GM19452 (cell line): ENCODE measurements around the gene CORO6.
"Not testable (repeated sequence)": the region's sequence is repeated elsewhere in the genome, so short reads cannot be mapped to it uniquely, and the experiment has no call there.

ENCODE experiments used
- ATAC-seq: cut with Tn5 transposase; IDR thresholded peaks from one replicate; pipeline ENCODE4 v1.9.1; 2021; ENCODE audit not compliant: unreplicated experiment

The CORO6 gene

GRCh38 chr17:29622337-29623282 is at the start of gene CORO6:
Gene CORO6, minus strand, starts transcription at chr17:29622912. Its CDS starts 1,491 bp downstream, at chr17:29621421.
- ATAC-seq = peak; percentile 50

GRCh38 chr17:29671661-29672060 is 48.9 kb upstream of the CORO6 start:
- no peak for ATAC-seq

DNA sequence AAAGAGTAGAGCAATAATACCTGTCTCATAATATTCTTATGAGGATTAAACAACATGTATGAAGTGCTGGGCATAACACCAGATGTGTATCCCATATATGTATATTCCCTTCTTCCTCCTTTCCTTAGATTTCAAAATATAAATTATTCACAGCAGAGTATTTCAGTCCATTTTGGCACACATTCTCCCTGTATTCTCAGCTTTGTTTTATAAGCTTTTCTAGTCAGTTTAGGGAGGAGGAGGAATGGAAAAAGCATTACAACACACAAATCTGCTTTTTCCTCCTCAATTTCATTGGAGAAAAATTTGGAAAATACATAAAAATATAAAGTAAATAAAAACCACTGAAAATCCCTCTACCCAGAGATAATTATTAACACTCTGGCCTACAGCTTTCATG is 46.6 kb upstream of the CORO6 start:
- ATAC-seq = no peak

DNA sequence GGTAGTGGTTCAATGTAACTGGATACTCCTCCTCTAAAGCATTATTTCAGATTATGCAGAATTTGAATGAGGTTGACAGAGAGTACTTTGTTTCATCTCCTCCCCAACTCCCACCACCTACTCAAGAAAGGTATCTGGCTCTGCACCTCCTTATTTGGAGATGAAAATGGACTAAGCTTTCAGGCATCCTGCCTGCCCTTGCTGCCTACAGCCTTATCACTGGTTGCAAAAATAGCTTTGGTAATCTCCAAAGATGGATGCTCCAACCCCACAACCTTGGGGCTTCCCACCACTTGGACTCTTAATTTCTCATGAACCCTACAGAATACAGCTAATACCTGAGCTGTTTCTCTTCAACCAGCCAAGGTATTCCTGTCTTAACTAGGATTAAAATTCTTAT is 45.3 kb upstream of the CORO6 start:
- no peak for ATAC-seq

DNA sequence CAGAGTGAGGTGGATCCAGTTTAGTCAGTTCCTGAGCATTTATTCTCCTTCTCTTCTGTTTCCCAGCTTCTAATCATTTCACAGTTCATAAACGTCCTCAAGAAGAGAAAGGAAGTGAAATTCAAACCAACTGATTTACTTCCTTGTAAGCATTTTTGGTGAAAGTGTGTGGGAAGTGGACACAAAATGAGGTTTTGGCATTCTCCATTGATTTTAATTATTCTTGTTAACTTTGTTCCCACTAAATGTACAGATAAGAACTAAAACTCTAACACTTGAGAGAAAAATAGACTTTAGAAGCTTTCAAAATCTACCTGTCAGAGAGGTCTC is 42.7 kb upstream of the CORO6 start:
- ATAC-seq = no peak

GRCh38 chr17:29664743-29665480 is 42.2 kb upstream of the CORO6 start:
- no peak for ATAC-seq

DNA sequence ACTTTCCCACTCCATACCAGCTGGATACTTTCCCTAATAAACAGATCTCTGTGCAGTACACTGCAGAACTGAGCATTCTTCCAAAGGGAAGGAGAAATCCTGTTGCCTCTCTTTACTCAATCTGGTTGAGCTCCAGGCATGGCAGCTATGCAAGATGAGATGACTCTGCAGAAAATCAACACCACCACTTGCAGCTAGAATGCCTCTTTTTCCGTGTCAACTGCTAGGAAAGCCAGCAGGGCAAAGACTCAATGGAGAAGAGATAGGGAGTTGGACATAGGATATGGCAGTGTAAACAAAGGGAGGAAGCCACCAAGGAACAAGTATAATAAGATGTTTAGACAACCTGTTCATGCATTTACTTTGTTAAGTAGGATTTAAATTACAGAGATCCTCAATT is 40.4 kb upstream of the CORO6 start:
- ATAC-seq = no peak

DNA sequence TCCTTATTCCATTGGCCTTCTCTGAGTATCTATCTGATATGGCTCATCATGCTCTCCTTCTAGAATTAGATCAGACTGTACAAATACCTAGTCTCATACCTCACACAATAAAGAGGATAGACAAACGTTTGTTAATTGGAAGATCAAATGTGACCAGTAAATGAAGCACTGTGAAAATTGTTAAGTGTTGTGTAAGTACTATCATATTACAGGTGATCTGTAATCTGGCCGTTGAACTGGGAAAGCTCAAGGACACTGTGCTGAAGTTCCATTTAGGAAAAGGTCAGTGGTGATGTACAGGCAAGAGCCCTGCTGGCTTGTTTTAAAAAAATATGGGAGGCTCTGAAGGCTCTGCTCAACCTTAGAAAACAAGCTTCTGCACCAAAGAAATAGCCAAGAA is 38.5 kb upstream of the CORO6 start:
- no peak for ATAC-seq

DNA sequence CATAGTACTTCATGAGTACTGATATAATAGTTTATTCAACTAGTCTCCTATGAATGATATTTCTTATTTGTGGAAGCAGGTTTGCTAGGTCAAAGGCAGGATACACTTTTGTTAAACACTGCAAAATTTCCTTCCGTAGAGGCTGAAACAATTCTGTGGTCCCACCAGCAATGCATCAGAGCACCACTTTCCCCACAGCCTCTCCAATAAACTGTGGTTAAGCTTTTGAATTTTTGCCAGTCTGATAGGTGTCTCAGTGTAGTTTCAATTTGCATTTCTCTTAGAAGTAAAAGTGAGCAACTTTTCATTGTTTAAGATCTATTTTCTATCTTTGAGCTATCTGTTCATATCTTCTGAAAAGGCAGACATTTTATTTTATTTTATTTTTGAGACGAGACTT is 36.4 kb upstream of the CORO6 start:
- ATAC-seq = no peak

DNA sequence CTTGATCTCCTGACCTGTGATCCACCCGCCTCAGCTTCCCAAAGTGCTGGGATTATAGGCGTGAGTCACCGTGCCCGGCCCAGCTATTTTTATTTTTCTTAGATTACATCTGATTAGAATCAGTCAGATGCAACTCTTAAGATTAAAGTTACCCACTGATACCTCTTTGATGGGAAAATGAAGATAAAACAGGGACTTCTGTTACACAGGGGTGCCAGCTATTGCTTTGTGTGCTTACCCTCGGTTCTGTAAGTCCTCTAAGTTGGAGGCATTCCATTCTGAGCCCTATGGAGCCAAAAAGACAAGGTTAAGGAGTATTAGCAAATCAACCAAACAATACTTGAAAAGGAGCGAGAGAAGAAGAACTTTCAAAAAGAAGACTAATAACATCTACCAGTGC is 32.6 kb upstream of the CORO6 start:
- ATAC-seq = no peak

DNA sequence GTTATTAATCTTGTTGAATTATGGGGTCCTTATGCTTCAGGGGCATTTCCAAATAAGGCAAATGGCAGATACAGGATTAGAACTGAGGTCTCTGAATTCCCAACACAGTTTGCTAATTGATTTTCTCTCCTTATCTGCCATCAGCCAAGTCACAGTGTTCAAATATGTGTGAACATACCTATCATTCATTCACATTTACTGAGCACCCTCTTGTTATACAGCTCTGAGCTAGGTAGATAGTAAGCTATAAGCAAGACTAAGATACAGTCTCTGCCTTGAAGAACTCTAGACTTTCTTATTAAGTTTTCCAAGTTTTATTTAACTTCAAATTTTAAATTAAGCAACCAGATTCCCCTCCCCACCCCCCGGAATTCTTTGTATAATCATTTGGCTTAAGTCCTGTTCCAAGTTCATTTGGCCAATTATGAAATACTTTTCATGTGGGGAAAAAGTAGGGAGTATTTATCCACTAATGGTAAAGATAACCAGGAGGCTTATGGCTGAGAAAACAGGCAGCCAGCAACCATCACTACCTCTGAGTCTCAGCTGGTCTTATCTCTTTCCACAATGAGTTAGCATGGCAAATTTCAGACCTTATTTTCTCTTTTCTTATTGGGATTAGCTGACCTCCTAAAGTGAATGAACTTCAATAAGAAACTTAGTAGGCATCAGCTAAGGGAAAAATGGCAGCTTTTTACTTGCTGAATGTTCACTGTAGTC is 31.4 kb upstream of the CORO6 start:
- no peak for ATAC-seq

GRCh38 chr17:29652976-29653375 is 30.3 kb upstream of the CORO6 start:
- no peak for ATAC-seq

- not testable (repeated sequence) for ATAC-seq
These were observed 29.2 kb upstream of the CORO6 start for GRCh38 chr17:29651913-29652312.

GRCh38 chr17:29650396-29650795 is 27.7 kb upstream of the CORO6 start:
- no peak for ATAC-seq

- no peak for ATAC-seq
These were observed 26.6 kb upstream of the CORO6 start for GRCh38 chr17:29649359-29649758.

DNA sequence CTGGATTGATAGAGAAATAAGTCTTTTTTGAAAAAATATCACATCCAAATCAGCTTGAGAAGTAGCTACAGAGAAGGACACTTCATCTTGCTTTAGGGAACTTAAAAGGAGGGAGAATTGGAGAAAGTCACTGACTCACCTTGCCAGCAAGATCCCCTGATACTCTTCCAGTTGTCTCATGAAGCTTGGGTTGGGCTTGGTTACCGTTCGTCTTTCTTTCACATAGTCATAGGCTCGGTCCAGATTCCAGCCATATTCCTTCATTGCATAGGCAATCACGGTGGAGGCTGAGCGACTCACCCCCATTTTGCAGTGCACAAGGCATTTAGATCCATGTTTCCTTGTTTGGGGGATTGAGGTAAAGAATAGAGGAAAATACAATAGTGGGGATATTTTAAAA is 25.3 kb upstream of the CORO6 start:
- no peak for ATAC-seq

GRCh38 chr17:29645515-29646051 is 22.9 kb upstream of the CORO6 start:
- ATAC-seq = no peak

DNA sequence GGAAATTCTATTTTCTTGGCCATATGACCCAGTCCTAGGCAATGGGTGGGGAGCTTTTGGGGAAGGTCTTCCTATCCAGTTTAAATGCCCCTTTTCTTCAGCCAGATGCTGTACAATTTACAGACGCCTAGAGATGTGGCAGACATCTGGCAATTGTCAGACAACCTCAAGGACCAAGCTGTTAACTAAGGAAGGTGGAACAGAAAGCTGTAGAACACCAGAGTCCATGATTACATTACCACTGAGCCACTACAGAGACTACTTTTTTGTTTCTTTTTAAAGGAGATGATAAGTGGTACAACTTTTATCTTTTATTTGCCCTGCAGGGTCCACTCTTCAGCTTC is 21.1 kb upstream of the CORO6 start:
- ATAC-seq = no peak

- ATAC-seq = no peak
These were observed 19.5 kb upstream of the CORO6 start for GRCh38 chr17:29642171-29642611.

GRCh38 chr17:29640981-29641642 is 18.4 kb upstream of the CORO6 start:
- no peak for ATAC-seq

DNA sequence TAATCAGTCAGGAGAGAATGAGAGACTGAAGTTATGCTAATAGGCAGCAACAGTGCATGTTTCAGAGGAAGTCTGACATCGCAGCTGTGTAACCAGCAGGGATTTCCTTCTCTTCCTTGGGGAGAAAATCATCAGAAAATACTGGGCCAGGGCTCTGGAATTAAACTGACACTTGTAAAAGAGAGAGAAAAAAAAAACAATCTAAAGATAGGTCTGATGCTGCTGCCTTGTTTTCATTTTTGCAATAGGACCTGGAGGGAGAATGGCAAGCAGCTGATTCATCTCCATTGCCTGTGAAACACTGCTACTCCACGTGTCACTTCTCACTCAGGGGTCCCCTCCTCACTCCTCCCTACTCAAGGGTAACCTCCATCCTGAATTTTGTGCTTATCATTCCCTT is 17.7 kb upstream of the CORO6 start:
- ATAC-seq = no peak
